AG09319 (cell line): ENCODE measurements around the gene GARIN5B.
"Not testable (repeated sequence)": the region's sequence is repeated elsewhere in the genome, so short reads cannot be mapped to it uniquely, and the experiment has no call there.

Experiments
- DNase-seq: peaks from one replicate; pipeline ENCODE4 v3.0.0-alpha.2; 2010; ENCODE audit warnings: low read depth; ENCODE audit errors: extremely low read depth
- TF ChIP-seq, protein P1 (sequence below): IDR thresholded peaks from 2 replicates; pipeline ENCODE4 v1.5.1; 2011; ENCODE audit warnings: low read depth, mild to moderate bottlenecking, inconsistent platforms, low read length, moderate library complexity

GARIN5B gene

DNA sequence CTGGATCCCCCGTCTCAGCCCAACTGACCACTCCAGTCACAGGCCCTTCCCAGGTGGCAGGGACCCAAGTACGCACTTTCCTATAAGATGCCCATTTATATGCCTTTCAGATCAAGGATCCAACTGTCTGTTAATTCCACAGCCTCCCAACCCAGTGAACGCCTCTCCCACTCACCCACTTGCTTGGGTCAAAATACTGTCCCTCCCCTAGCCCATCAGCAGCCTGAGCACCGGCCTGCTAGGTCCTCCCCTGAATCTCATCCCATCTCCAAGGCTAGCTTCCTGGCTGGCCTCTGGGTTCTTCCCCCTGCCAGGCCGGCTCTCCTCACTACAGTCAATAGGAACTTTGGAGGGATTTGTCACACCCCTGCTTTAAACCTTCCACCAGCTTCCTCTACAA is 42.6 kb upstream of the GARIN5B start:
- DNase-seq: no peak
- TF ChIP-seq, protein P1, sequence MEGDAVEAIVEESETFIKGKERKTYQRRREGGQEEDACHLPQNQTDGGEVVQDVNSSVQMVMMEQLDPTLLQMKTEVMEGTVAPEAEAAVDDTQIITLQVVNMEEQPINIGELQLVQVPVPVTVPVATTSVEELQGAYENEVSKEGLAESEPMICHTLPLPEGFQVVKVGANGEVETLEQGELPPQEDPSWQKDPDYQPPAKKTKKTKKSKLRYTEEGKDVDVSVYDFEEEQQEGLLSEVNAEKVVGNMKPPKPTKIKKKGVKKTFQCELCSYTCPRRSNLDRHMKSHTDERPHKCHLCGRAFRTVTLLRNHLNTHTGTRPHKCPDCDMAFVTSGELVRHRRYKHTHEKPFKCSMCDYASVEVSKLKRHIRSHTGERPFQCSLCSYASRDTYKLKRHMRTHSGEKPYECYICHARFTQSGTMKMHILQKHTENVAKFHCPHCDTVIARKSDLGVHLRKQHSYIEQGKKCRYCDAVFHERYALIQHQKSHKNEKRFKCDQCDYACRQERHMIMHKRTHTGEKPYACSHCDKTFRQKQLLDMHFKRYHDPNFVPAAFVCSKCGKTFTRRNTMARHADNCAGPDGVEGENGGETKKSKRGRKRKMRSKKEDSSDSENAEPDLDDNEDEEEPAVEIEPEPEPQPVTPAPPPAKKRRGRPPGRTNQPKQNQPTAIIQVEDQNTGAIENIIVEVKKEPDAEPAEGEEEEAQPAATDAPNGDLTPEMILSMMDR: no peak

GRCh38 chr19:55402509-55402908 is 39.4 kb upstream of the GARIN5B start:
- DNase-seq: no peak
- TF ChIP-seq, protein P1: no peak

DNA sequence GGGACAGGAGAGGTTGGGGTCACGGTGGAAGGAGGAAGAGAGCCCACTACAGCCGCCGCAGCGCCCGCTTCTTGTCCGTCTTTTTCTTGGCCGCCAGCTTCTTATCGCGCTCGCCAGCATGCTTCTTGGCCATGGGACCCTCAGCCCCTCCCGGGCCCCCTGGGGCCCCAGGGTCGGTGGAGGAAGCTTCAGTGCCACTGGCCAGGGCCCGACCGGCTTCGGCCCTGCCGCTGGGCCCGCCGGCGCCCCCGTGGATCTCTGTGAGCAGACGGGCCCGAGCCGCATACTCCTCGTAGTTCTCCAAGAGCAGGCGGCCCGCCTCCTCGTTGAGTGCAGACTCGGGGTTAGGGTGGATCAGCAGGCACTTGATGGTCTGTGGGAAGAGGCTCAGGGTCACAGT is 38.3 kb upstream of the GARIN5B start:
- not testable (repeated sequence) for DNase-seq

- DNase-seq: no peak
- TF ChIP-seq, protein P1: no peak
Observed at GRCh38 chr19:55400281-55401087, 37.4 kb upstream of the GARIN5B start.

- no peak for DNase-seq
- TF ChIP-seq, protein P1: no peak
Observed at GRCh38 chr19:55398200-55398925, 35.3 kb upstream of the GARIN5B start.

DNA sequence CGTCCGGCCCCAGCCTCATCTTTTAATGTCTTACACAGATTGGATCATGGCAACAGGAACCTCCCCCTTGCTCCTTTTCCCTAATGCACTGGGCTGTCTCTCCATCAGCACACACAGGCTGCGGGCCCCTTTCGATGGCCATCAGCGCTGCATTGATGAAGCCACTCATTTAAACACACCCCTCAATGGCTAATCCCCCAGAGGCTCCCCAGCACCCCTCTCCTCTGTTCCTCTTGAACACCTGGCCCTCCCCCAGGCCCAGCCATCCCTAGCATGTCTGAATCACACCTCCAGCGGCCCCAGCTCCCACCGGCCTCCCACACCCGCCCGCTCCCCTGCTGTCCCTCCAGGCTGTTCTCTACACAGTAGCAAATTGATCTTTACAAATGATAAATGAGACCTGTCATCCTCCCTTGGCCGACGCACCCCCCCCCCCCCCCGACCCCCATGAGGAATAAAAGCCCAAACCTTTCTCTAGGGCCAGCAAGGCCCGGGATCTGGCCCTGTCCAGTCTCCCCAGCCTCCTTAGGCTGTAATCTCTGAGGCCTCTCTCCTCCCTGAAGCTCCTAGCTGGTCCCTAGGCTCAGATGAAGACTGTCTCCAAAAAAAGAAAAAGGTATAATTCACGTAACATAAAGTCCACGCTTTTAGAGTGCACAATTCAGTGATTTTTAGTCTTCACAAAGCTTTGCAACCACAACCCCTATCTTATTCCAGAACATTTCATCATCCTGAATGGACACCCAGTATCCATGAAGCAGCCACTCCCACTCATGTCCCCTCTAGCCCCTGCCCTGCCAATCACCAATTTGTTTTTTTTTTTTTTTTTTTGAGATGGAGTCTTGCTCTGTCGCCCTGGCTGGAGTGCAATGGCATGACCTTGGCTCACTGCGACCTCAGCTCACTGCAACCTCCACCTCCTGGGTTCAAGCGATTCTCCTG is 30.0 kb upstream of the GARIN5B start:
- no peak for DNase-seq

More for the DNA sequence above, 30.0 kb upstream of the GARIN5B start:
- TF ChIP-seq, protein P1: no peak
